HG02840 (cell line): ENCODE results near the gene PKP1.

Experiments used
- ATAC-seq: cut with Tn5 transposase; IDR thresholded peaks from one replicate; pipeline ENCODE4 v1.9.1; 2021; ENCODE audit warnings: mild to moderate bottlenecking, moderate library complexity, moderate number of reproducible peaks; ENCODE audit not compliant: unreplicated experiment, low FRiP score

Gene PKP1

GRCh38 chr1:201348211-201348566 lies 64.9 kb downstream of the PKP1 start:
- no peak for ATAC-seq

- ATAC-seq, result no peak
Observed at GRCh38 chr1:201349092-201349491, 65.8 kb downstream of the PKP1 start.

- ATAC-seq, result no peak
Observed at GRCh38 chr1:201350361-201350725, 67.0 kb downstream of the PKP1 start.

- no peak for ATAC-seq
Observed at GRCh38 chr1:201350884-201351283, 67.6 kb downstream of the PKP1 start.

- no peak for ATAC-seq
Observed at GRCh38 chr1:201351617-201352016, 68.3 kb downstream of the PKP1 start.

GRCh38 chr1:201353186-201353940 lies 70.1 kb downstream of the PKP1 start:
- no peak for ATAC-seq

- ATAC-seq, result no peak
Observed at GRCh38 chr1:201354151-201354900, 71.0 kb downstream of the PKP1 start.

GRCh38 chr1:201354901-201355295 lies 71.6 kb downstream of the PKP1 start:
- ATAC-seq, result no peak

- no peak for ATAC-seq
Observed at GRCh38 chr1:201355471-201355870, 72.2 kb downstream of the PKP1 start.

- ATAC-seq, result no peak
Observed at GRCh38 chr1:201356236-201356635, 72.9 kb downstream of the PKP1 start.

- no peak for ATAC-seq
Observed at GRCh38 chr1:201356701-201357100, 73.4 kb downstream of the PKP1 start.

- no peak for ATAC-seq
Observed at GRCh38 chr1:201357211-201357610, 73.9 kb downstream of the PKP1 start.

GRCh38 chr1:201357636-201358348 lies 74.5 kb downstream of the PKP1 start:
- ATAC-seq, result no peak

- ATAC-seq, result no peak
Observed at GRCh38 chr1:201358596-201358995, 75.3 kb downstream of the PKP1 start.

- ATAC-seq, result no peak
Observed at GRCh38 chr1:201359031-201359872, 75.9 kb downstream of the PKP1 start.

- ATAC-seq, result no peak
Observed at GRCh38 chr1:201359873-201360210, 76.5 kb downstream of the PKP1 start.

- no peak for ATAC-seq
Observed at GRCh38 chr1:201360486-201360885, 77.2 kb downstream of the PKP1 start.

GRCh38 chr1:201360901-201361651 lies 77.8 kb downstream of the PKP1 start:
- no peak for ATAC-seq

GRCh38 chr1:201361652-201362504 lies 78.6 kb downstream of the PKP1 start:
- ATAC-seq, result no peak
